ENCODE data around the gene OPHN1. TPM values are rescaled to one million over a fixed set of nuclear protein-coding genes. Genes with fewer than 3 reads are reported as not detected.

Gene OPHN1
- total RNA-seq, 2 experiments from 2014 or later, result not detected

GRCh38 chrX:68403038-68403437, 30.3 kb downstream of the OPHN1 start:
- H3K4me1 Mint-ChIP-seq (ENCODE audit: low read depth), result no peaks in the 10 kb centered on the region
- no peaks in the 10 kb centered on the region for H3K9me3 Mint-ChIP-seq
- no peak overlapping the region for H3K27ac Mint-ChIP-seq
- ATAC-seq (ENCODE audit: poor library complexity) (no peak), DNase-seq (no peak)
- CTCF ChIA-PET, result no interaction called here
- intact Hi-C loops (cut with DNase I, micrococcal nuclease), result no loop called here
- Histone ChIP-seq H3K27ac (ENCODE audit: low read depth in 1 of 2, low read length in 2 of 2) (no peak overlapping the region), H3K4me3 (ENCODE audit: low read length) (no peak overlapping the region), H3K9me3 (ENCODE audit: control insufficient read depth in 1 of 2, insufficient read depth in 1 of 2, low read length in 2 of 2) (no peaks in the 10 kb centered on the region), H3K36me3 (ENCODE audit: insufficient read depth, low read length) (no peaks in the 10 kb centered on the region), H3K27me3 (ENCODE audit: control insufficient read depth in 1 of 2, insufficient read depth in 2 of 2, low read length in 2 of 2) (no peaks in the 10 kb centered on the region), H3K4me1 (ENCODE audit: insufficient read depth, low read length) (no peaks in the 10 kb centered on the region)
- no peak overlapping the region for H3K4me3 Mint-ChIP-seq
- TF ChIP-seq, protein P1, sequence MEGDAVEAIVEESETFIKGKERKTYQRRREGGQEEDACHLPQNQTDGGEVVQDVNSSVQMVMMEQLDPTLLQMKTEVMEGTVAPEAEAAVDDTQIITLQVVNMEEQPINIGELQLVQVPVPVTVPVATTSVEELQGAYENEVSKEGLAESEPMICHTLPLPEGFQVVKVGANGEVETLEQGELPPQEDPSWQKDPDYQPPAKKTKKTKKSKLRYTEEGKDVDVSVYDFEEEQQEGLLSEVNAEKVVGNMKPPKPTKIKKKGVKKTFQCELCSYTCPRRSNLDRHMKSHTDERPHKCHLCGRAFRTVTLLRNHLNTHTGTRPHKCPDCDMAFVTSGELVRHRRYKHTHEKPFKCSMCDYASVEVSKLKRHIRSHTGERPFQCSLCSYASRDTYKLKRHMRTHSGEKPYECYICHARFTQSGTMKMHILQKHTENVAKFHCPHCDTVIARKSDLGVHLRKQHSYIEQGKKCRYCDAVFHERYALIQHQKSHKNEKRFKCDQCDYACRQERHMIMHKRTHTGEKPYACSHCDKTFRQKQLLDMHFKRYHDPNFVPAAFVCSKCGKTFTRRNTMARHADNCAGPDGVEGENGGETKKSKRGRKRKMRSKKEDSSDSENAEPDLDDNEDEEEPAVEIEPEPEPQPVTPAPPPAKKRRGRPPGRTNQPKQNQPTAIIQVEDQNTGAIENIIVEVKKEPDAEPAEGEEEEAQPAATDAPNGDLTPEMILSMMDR (IDR thresholded peaks at IDR 0.05), result no peak
- peaks cover 5% of the 10 kb centered on the region for H3K27me3 Mint-ChIP-seq
- POLR2A ChIA-PET, result no interaction called here
- no peaks in the 10 kb centered on the region for H3K36me3 Mint-ChIP-seq (ENCODE audit: low read depth)

DNA sequence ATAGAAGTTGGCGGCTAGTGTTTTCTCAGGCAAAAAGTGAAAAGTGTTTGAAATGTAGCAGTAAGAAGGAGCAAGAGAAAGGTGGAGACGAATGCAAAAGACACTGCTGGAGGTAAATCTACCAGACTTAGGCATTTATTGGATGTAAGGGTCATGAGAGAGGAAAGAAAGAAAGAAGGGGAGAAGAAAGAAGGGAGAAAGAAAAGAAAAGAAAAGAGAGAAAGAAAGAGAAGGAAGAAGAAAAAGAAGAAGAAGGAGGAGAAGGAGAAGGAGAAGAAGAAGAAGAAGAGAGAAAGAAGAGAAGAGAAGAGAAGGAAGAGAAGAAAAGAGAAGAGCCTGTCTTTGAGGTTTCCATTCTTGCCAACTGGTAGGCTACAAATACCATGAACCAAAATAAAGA, 31.2 kb downstream of the OPHN1 start:
- intact Hi-C loops (cut with DNase I, micrococcal nuclease), result no loop called here
- TF ChIP-seq, protein P1 (IDR thresholded peaks at IDR 0.05), result no peak

GRCh38 chrX:68398291-68398690, 35.0 kb downstream of the OPHN1 start:
- Mint-ChIP-seq H3K9me3 (no peaks in the 10 kb centered on the region), H3K27ac (no peak overlapping the region), H3K27me3 (peaks cover 5% of the 10 kb centered on the region), H3K4me3 (no peak overlapping the region), H3K4me1 (ENCODE audit: low read depth) (no peaks in the 10 kb centered on the region), H3K36me3 (ENCODE audit: low read depth) (no peaks in the 10 kb centered on the region)
- ATAC-seq (ENCODE audit: poor library complexity), result no peak
- Histone ChIP-seq H3K4me1 (ENCODE audit: insufficient read depth, low read length) (no peaks in the 10 kb centered on the region), H3K27me3 (ENCODE audit: control insufficient read depth in 1 of 2, insufficient read depth in 2 of 2, low read length in 2 of 2) (no peaks in the 10 kb centered on the region), H3K36me3 (ENCODE audit: insufficient read depth, low read length) (no peaks in the 10 kb centered on the region), H3K9me3 (ENCODE audit: control insufficient read depth in 1 of 2, insufficient read depth in 1 of 2, low read length in 2 of 2) (no peaks in the 10 kb centered on the region), H3K4me3 (ENCODE audit: low read length) (no peak overlapping the region), H3K27ac (ENCODE audit: low read depth in 1 of 2, low read length in 2 of 2) (no peak overlapping the region)
- no peak for DNase-seq
- TF ChIP-seq, protein P1 (IDR thresholded peaks at IDR 0.05), result no peak
- intact Hi-C loops (cut with DNase I, micrococcal nuclease), result no loop called here
- ChIA-PET CTCF (no interaction called here), POLR2A (no interaction called here)

More for the DNA sequence above, 31.2 kb downstream of the OPHN1 start:
- no peaks in the 10 kb centered on the region for H3K9me3 Mint-ChIP-seq
- DNase-seq (no peak), ATAC-seq (ENCODE audit: poor library complexity) (no peak)
- H3K27me3 ChIP-seq (ENCODE audit: control insufficient read depth in 1 of 2, insufficient read depth in 2 of 2, low read length in 2 of 2), result no peaks in the 10 kb centered on the region
- H3K4me3 Mint-ChIP-seq, result no peak overlapping the region
- H3K4me3 ChIP-seq (ENCODE audit: low read length), result no peak overlapping the region
- H3K27me3 Mint-ChIP-seq, result peaks cover 5% of the 10 kb centered on the region
- no peaks in the 10 kb centered on the region for H3K9me3 ChIP-seq (ENCODE audit: control insufficient read depth in 1 of 2, insufficient read depth in 1 of 2, low read length in 2 of 2)
- no peaks in the 10 kb centered on the region for H3K4me1 Mint-ChIP-seq (ENCODE audit: low read depth)
- ChIA-PET POLR2A (no interaction called here), CTCF (no interaction called here)
- no peaks in the 10 kb centered on the region for H3K36me3 ChIP-seq (ENCODE audit: insufficient read depth, low read length)
- H3K27ac Mint-ChIP-seq, result no peak overlapping the region
- H3K4me1 ChIP-seq (ENCODE audit: insufficient read depth, low read length), result no peaks in the 10 kb centered on the region
- H3K36me3 Mint-ChIP-seq (ENCODE audit: low read depth), result no peaks in the 10 kb centered on the region
- H3K27ac ChIP-seq (ENCODE audit: low read depth in 1 of 2, low read length in 2 of 2), result no peak overlapping the region
